Mucosa of gallbladder (tissue), 1 donor: ENCODE measurements around the gene TOB2. TPM values are rescaled to one million over a fixed set of nuclear protein-coding genes. Genes with fewer than 3 reads are reported as not detected.

ENCODE experiments used
- DNase-seq: peaks from one replicate; pipeline ENCODE4 v3.0.0-alpha.2; 2020; ENCODE audit warnings: low spot score
- total RNA-seq: library from RNA; stranded (reverse); gene quantifications from one replicate; pipeline ENCODE4 v1.2.1, GENCODE V29; 2021
- donor health status: DM: no; HTN: no; CAD: no.

TOB2 gene
- total RNA-seq, 1 donor from 2014 or later = 131 TPM

DNA sequence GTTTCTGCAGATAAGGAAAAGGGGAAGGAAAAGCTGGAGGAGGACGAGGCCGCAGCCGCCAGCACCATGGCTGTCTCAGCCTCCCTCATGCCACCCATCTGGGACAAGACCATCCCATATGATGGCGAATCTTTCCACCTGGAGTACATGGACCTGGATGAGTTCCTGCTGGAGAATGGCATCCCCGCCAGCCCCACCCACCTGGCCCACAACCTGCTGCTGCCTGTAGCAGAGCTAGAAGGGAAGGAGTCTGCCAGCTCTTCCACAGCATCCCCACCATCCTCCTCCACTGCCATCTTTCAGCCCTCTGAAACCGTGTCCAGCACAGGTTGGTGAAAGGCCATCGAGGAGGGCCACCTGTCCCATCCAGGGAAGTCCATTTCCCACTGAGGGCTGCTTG lies 59.3 kb downstream of the TOB2 start:
- no peak for DNase-seq

DNA sequence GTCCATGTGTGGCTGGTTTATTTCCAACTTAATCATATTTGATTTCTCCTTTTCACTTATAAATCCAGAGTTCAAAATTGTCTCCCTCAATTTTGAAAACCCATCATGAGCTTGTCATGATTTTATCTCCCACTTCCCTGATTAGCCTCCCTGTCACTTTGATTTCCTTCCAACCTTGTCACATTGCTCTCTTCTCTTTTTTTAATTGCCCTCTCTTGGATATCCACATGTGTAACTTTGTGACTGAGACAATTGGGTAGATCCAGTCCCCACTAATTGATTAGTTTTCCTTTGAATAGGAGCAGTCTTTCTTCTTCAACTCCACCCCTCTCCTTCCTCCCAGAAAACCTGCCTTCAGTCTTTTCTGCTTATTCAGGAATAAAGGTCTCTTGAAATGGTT lies 62.5 kb downstream of the TOB2 start:
- DNase-seq = no peak

Other genes starting within 250 kb of the TOB2 start
- 28.3 TPM for gene L3MBTL2, start 241.5 kb downstream of the TOB2 start, total RNA-seq
- 5.4 TPM for gene CHADL, start 205.9 kb downstream of the TOB2 start, total RNA-seq
- gene RANGAP1, start 160.6 kb downstream of the TOB2 start, total RNA-seq = 85.6 TPM
- gene ZC3H7B, start 145.3 kb downstream of the TOB2 start, total RNA-seq = 80.3 TPM
- gene TEF, start 64.9 kb downstream of the TOB2 start, total RNA-seq = 28.4 TPM
- gene PHF5A, start 21.9 kb upstream of the TOB2 start, total RNA-seq = 29.1 TPM
- 172 TPM for gene ACO2, start 22.3 kb upstream of the TOB2 start, total RNA-seq
- 26.0 TPM for gene POLR3H, start 97.7 kb upstream of the TOB2 start, total RNA-seq
- 3.7 TPM for gene CSDC2, start 114.2 kb upstream of the TOB2 start, total RNA-seq
- gene PMM1, start 143.0 kb upstream of the TOB2 start, total RNA-seq = 80.4 TPM
- gene DESI1, start 174.2 kb upstream of the TOB2 start, total RNA-seq = 39.4 TPM
- gene XRCC6, start 174.5 kb upstream of the TOB2 start, total RNA-seq = 170 TPM
- gene SNU13, start 242.1 kb upstream of the TOB2 start, total RNA-seq = 109 TPM